Activated B cell treated with CpG ODN at 0.5 μM for 24 hours (primary cell): ENCODE measurements around the gene MTUS2. TPM values are rescaled to one million over a fixed set of nuclear protein-coding genes. Genes with fewer than 3 reads are reported as not detected.

Source experiments
- ATAC-seq: fragments of 200-7000 bp; cut with Tn5 transposase; one replicate; pipeline ENCODE4 v1.10.0; 2021; ENCODE audit warnings: low read depth, mild to moderate bottlenecking, moderate library complexity
- CTCF ChIA-PET: fragments of 350-600 bp; sonication (Branson Sonifier 250); formaldehyde crosslinking; loops from one replicate; lab custom pipeline; 2021; ENCODE audit warnings: antibody characterized with exemption; lab: Charles Lee
- POLR2A ChIA-PET: fragments of 350-600 bp; sonication (Branson Sonifier 250); formaldehyde crosslinking; loops from one replicate; lab custom pipeline; 2021; ENCODE audit warnings: antibody characterized with exemption; lab: Charles Lee
- DNase-seq: peaks from one replicate; pipeline ENCODE4 v3.0.0; 2022
- H3K27ac Mint-ChIP-seq: one replicate; pipeline ENCODE4 v1.8.0; 2020; ENCODE audit warnings: mixed read lengths
- H3K27me3 Mint-ChIP-seq: one replicate; pipeline ENCODE4 v1.8.0; 2021; ENCODE audit warnings: mixed read lengths
- H3K36me3 Mint-ChIP-seq: one replicate; pipeline ENCODE4 v1.8.0; 2021; ENCODE audit warnings: low read depth, mixed read lengths
- H3K4me1 Mint-ChIP-seq: one replicate; pipeline ENCODE4 v1.8.0; 2021; ENCODE audit warnings: mixed read lengths
- H3K4me3 Mint-ChIP-seq: one replicate; pipeline ENCODE4 v1.8.0; 2020; ENCODE audit warnings: mild to moderate bottlenecking, mixed read lengths
- H3K9me3 Mint-ChIP-seq: one replicate; pipeline ENCODE4 v1.8.0; 2020; ENCODE audit warnings: mixed read lengths
- intact Hi-C: fragments of 100-400 bp; cut with micrococcal nuclease; formaldehyde crosslinking; loops from one replicate; pipeline ENCODE4 v1.15.1; 2024
- total RNA-seq: library from RNA; stranded (reverse); gene quantifications from 2 replicates; pipeline ENCODE4 v1.2.3, GENCODE V29; 2022
- TF ChIP-seq, protein P1 (sequence below): fragments of 200-600 bp; IDR thresholded peaks from one replicate; pipeline ENCODE4 v1.8.0; 2022; ENCODE audit warnings: antibody characterized with exemption, mild to moderate bottlenecking

Gene MTUS2
- total RNA-seq, 1 donor from 2014 or later: not detected

DNA sequence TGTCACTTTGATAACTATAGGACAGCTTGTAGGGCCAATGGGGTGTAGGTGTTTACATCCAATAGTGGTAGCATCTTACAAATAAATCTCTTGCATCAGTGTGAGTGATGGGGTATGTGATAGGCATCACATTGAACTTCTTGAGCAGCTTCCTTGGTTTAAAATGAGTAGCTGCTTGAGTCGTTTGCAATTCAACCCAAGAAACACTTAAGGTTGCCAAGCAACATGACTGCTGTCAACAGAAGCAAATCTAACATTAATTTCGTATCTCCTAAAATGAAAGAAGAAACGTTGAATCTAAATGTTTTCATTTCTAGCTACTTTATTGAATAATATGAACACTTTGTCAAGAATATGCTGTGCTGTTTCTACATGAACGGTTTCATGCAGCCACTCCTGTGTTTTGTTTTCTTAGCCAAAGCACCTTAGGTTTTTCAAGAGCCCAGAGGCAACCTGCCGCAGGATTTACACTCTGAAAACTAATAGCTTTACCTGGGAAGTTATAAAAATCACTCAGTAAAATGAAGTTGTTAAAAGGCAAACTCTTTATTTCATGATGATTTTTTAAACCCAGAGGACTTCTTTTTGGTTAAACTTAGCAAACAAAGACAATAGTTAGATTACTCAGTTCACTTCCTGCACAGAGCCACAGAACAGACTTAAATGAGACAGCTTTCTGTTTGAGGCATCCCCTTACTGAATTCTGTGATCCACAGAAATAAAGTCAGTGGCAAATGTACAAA is 305.2 kb downstream of the MTUS2 start:
- ATAC-seq (peak; percentile 18), DNase-seq (no peak)
- TF ChIP-seq, protein P1, sequence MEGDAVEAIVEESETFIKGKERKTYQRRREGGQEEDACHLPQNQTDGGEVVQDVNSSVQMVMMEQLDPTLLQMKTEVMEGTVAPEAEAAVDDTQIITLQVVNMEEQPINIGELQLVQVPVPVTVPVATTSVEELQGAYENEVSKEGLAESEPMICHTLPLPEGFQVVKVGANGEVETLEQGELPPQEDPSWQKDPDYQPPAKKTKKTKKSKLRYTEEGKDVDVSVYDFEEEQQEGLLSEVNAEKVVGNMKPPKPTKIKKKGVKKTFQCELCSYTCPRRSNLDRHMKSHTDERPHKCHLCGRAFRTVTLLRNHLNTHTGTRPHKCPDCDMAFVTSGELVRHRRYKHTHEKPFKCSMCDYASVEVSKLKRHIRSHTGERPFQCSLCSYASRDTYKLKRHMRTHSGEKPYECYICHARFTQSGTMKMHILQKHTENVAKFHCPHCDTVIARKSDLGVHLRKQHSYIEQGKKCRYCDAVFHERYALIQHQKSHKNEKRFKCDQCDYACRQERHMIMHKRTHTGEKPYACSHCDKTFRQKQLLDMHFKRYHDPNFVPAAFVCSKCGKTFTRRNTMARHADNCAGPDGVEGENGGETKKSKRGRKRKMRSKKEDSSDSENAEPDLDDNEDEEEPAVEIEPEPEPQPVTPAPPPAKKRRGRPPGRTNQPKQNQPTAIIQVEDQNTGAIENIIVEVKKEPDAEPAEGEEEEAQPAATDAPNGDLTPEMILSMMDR: no peak
- Mint-ChIP-seq H3K27ac (no peak overlapping the region), H3K27me3 (peaks cover 2% of the 10 kb centered on the region), H3K9me3 (no peaks in the 10 kb centered on the region), H3K36me3 (no peaks in the 10 kb centered on the region), H3K4me1 (peaks cover 20% of the 10 kb centered on the region), H3K4me3 (no peak overlapping the region)
- intact Hi-C loops: no loop called here
- POLR2A ChIA-PET: no interaction called here
- CTCF ChIA-PET: no interaction called here

GRCh38 chr13:29125934-29126424 is 305.8 kb downstream of the MTUS2 start:
- TF ChIP-seq, protein P1: no peak
- no peaks in the 10 kb centered on the region for H3K36me3 Mint-ChIP-seq
- H3K4me3 Mint-ChIP-seq: peak overlapping the region; percentile 32
- ATAC-seq (peak; percentile 28), DNase-seq (no peak)
- H3K9me3 Mint-ChIP-seq: no peaks in the 10 kb centered on the region
- peaks cover 20% of the 10 kb centered on the region for H3K4me1 Mint-ChIP-seq
- intact Hi-C loops: no loop called here
- ChIA-PET CTCF (no interaction called here), POLR2A (no interaction called here)
- H3K27ac Mint-ChIP-seq: no peak overlapping the region
- H3K27me3 Mint-ChIP-seq: peaks cover 2% of the 10 kb centered on the region

- ChIA-PET CTCF (no interaction called here), POLR2A (no interaction called here)
- TF ChIP-seq, protein P1: no peak
- intact Hi-C loops: no loop called here
- peaks cover 19% of the 10 kb centered on the region for H3K4me1 Mint-ChIP-seq
- ATAC-seq (no peak), DNase-seq (no peak)
- H3K27me3 Mint-ChIP-seq: no peaks in the 10 kb centered on the region
- no peaks in the 10 kb centered on the region for H3K36me3 Mint-ChIP-seq
- H3K9me3 Mint-ChIP-seq: no peaks in the 10 kb centered on the region
- no peak overlapping the region for H3K27ac Mint-ChIP-seq
- H3K4me3 Mint-ChIP-seq: no peak overlapping the region
Observed at GRCh38 chr13:29129616-29130015, 309.5 kb downstream of the MTUS2 start.

DNA sequence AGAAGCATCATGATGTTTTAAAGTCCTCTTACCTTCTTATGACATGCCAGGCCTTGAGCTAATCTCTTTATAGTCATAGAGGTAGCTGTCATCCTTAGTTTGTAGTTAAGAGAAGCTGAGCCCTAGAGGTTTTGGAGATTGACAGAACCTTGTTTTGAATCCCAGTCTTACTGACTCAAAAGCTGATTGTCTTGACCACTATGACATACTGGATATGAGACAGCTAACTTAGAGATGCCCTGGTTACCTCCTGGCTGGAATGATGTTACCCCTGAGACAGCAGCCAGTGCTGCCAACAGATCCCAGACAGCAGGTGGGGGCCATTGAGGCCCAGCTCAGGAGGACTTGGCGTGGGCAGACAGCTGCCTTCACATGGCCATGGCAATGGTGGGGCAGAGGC is 311.0 kb downstream of the MTUS2 start:
- TF ChIP-seq, protein P1: no peak
- intact Hi-C loops: no loop called here
- Mint-ChIP-seq H3K27ac (no peak overlapping the region), H3K4me3 (no peak overlapping the region), H3K9me3 (no peaks in the 10 kb centered on the region), H3K36me3 (no peaks in the 10 kb centered on the region), H3K27me3 (no peaks in the 10 kb centered on the region), H3K4me1 (peaks cover 6% of the 10 kb centered on the region)
- no peak for ATAC-seq
- ChIA-PET CTCF (no interaction called here), POLR2A (no interaction called here)
- DNase-seq: no peak

DNA sequence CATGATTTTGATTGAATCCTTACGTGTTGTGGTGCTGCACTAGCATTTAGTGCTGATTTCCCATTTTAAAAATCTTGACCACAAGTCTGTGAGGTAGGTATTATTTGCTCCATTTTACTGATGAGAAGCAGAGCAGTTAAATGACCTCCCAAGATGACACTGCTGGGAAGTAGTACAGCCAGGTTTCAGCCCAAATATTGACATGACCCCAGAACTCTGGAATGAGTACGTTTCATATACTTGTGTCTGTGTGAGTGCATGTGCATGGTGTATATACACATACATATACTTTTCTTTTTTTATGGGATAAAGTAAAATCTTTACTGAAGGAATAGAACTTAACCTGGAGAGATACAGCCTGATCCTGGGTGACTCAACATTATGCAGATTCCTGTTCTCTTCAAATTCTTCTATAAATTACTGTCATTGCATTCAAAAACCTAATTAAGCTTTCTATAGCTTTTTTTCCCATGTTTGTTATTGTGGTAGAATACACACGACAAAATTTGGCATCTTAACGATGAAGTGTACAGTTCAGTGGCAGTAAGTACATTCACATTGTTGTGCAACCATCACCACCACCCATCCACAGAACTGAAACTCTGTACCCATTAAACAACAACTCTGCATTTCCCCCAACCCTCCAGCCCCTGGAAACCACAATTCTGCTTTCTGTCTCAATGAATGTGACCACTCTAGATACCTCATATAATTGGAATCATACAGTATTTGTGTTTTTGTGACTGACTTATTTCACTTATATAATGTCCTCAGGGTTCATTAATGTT is 311.9 kb downstream of the MTUS2 start:
- ATAC-seq (no peak), DNase-seq (no peak)
- ChIA-PET CTCF (no interaction called here), POLR2A (no interaction called here)
- intact Hi-C loops: no loop called here
- peaks cover 3% of the 10 kb centered on the region for H3K9me3 Mint-ChIP-seq
- TF ChIP-seq, protein P1: no peak
- H3K36me3 Mint-ChIP-seq: no peaks in the 10 kb centered on the region
- H3K4me1 Mint-ChIP-seq: peaks cover 1% of the 10 kb centered on the region
- no peak overlapping the region for H3K27ac Mint-ChIP-seq
- no peaks in the 10 kb centered on the region for H3K27me3 Mint-ChIP-seq
- H3K4me3 Mint-ChIP-seq: no peak overlapping the region
